ENCODE results near the gene SH3BP4.

Gene SH3BP4

DNA sequence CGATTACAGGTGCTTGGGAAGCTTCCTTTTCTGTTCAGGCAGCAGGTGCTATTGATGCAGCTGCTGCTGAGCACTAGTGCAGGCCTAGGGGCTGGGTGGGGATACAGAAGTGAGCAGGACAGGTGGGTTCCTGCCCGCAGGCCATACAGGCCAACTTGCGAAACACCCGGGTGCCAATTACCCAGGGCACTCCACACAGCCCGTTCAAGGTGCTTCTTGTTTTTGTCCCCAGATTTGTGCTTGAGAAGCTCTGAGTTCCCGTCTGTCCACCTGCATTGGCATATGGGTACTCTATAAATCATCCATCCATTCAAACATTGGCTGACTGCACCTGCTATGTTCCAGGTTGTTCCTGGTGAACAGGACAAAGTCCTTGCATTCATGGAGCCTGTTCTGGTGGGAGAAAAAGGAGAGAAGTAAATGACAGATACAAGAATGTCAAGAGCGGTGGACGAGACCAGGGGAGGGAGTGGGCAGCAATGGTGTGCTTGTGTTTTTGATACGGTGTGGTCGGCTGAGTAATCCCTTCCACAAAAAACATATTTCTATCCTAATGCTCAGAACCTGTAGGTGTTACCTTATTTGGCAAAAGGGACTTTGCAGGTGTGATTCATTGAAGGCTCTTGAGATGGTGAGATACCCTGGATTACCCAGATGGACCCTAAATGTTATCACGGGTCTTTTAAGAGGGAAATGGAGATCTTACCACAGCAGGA lies 31.4 kb downstream of the SH3BP4 start:
- DNase-seq = peak; percentile 94

DNA sequence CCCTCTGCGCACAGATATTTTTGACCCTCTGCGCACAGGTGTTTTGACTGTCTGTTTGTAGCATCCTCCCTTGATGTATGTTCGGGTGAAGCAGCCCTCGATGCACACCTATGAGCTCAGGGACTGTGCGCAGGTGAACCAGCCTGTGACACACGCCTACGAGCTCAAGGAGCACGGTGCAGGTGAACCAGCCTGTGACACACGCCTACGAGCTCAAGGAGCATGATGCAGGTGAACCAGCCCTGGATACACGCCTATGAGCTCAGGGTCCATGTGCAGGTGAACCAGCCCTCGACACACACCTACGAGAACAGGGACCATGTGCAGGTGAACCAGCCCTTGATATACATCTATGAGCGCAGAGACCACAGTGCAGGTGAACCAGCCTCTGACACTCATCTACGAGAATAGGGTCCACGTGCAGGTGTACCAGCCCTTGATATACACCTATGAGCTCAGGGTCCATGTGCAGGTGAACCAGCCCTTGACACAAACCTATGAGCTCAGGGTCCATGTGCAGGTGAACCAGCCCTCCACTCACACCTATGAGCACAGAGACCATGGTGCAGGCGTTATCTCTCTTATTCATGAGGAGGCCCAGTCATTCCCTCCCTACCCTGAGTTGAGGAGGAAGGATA lies 33.9 kb downstream of the SH3BP4 start:
- no peak for DNase-seq

- DNase-seq = no peak
Observed at GRCh38 chr2:234986390-234986789, 34.6 kb downstream of the SH3BP4 start.

DNA sequence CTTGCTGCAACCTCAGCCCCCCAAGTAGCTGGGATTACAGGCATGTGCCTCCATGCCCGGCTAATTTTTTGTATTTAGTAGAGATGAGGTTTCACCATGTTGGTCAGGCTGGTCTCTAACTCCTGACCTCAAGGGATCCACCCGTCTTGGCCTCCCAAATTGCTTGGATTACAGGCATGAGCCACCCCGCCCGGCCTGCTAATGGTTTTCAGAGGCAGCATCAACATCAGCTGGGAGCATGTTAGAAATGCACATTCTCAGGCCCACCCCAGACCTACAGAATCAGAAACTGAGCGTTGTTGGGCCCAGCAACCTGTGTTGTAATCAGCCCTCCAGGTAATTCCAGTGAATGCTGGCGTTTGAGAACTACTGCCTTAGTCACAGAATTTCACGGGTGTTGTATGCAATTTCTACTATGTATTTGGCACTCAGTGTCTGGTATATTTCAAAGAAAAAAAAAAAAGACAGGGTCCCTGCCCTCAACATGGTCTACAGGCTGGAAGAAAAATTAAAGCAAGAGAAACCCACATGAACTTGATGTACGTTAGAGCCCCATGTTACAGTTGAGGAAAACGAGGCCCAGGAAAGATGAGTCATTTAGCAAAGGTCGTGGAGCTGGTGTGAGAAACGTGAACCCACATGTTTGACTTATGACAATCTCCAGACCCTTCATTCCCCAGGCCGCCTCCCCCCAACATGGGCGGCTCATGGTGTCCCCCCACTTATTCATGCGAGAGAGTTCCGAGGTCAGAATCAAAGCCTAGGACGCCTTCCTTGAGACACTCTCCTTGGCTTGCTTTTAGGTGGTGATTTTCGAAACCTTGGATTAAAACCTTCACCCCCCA lies 35.3 kb downstream of the SH3BP4 start:
- DNase-seq = no peak

GRCh38 chr2:234987754-234988153 lies 35.9 kb downstream of the SH3BP4 start:
- DNase-seq = no peak

- DNase-seq = no peak
Observed at GRCh38 chr2:234988491-234988890, 36.7 kb downstream of the SH3BP4 start.

GRCh38 chr2:234989183-234989701 lies 37.4 kb downstream of the SH3BP4 start:
- no peak for DNase-seq

DNA sequence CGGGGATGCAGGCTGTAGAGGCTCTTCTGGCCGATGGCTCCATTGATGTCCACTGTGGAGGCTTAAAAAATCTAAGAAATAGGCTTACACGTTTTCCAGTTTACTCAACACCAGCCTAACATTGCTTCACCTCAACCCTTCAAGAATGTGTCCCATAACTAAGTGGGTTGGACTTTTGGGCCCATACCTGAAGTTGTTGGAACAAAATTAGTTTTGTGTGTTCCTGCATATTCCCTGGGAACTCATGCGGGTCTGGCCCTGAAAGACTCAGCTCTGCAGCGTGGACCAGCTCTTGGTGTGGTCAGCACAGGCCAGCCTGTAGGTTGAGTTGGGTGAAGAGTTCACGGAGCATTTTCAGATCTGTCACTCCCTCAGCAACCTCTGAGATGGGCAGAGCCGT lies 38.5 kb downstream of the SH3BP4 start:
- DNase-seq = no peak

- DNase-seq = no peak
Observed at GRCh38 chr2:234991290-234991689, 39.5 kb downstream of the SH3BP4 start.

DNA sequence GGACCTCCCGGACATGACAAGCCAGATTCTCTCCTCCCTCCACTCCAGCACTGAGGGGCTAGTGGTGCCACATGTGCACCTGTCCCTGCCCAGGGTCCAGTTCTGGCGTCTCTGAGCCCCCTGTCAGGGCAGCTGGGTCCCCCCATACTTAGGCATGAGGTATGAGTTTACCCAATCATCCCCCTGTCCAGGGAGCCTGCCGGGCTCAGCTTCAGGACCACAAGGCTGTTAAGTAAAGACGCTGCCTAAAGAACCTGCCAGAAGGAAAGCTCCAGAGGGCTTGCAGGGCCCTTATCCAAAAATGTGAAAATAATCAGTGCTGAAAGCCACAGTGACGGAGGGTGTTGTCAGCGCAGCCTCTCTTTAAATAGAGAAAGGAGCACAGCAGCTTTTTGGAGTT lies 40.0 kb downstream of the SH3BP4 start:
- DNase-seq = no peak

GRCh38 chr2:234992196-234992595 lies 40.4 kb downstream of the SH3BP4 start:
- no peak for DNase-seq

GRCh38 chr2:234992624-234993349 lies 41.0 kb downstream of the SH3BP4 start:
- no peak for DNase-seq

GRCh38 chr2:234993541-234993981 lies 41.7 kb downstream of the SH3BP4 start:
- no peak for DNase-seq

DNA sequence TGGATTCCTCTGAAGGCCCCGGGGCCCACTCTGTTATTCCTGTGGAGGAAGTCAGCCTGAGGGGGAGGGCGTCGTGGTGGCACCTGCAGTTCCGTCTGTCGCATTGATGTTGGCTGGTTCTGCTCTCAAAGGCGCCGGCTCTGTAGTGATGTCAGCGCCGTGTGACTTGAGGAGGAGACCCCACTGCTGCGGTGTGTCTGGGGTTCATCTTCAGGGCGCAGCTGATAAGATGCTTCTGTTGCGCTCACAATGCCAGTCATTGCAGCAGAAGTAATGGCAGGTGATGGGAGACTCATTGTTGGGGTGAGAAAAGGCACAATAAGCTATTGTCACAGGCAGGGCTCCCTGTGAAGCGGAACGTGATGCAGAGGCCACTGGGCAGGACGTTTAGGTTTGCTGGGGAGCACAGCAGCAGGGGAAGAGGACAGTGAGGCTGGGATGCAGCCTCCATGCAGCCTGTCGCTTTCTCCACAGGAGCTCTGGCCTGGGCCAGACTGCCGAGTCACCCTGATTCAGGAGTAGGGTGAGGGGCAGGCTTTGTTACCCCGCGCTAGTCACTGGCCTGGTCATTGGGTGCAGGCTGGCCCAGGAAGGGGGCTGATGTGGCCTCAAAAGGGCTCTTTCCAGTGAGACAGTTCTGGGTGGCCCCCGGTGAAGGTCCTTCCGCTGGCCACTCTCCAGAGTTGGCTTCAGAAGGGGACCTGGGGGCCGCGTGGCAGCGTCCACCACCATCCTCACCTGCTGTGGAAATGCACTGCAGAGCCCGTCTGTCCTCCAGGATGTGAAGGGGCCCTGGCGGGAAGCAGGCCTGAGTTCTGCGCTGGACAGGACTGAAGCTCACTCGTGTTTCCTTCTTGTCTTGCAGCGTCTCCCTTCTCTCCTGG lies 42.9 kb downstream of the SH3BP4 start:
- DNase-seq = no peak

GRCh38 chr2:234995332-234996068 lies 43.7 kb downstream of the SH3BP4 start:
- no peak for DNase-seq

DNA sequence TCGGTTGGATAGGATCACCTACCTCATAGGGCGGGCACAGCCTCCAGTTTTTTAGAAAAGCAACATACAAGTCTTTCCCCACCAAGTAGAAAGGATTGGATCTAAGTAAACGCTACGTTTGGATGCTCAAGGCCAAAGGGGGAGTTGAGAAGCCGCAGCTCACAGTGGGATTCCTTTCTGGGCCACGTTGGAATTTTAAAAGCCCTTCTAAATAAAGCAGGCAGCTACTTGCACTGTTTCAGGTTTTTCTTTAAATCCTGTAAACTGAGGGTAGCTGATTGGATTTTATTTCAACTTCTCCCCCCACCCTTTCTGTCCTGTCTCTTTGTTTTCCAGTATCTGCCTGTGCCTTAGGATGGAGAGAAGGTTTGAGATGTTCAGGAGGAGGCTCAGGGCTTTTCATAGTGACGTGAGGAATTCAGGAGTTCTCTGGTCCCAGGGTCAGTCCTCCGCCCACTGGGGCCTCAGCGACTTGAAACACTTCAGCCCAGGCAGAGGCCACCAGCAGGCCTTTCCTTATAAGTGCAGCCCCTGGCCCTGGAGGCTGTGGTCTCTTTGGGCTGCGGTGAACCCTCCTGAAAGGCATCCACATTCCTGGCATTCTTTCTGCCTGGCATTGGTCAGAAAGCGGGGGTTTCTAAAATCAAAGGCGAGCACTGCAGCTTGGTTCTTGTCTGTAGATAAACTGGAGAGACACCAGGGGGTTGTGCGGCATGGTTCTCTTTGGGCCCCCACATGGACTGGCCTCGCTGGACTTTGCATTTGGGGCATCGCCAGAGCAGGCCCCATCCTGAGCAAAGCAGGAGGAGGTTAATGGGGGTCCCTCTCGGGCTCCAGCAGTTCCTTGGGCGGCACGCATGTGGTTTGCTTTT lies 44.5 kb downstream of the SH3BP4 start:
- no peak for DNase-seq

- no peak for DNase-seq
Observed at GRCh38 chr2:234996941-234997270, 45.1 kb downstream of the SH3BP4 start.

DNA sequence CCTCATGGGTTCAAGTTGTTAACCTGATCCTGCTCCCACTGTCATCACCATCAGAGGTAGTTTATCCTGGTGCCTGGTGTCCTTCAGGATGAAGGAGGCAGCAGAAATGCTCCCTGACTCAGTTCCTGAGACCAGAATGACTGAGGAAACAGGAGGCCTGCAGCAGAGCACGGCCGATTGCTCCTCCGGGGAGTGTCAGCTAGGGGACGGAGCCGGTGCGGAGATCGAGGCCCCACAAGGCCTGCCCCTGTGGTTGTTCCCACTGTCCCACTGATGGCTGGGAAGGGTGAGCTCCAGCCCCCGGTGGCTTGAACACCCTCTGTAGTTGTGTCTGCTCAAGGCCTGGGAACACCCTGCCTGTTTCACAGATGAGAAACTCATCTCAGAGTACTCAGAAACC lies 45.6 kb downstream of the SH3BP4 start:
- DNase-seq = no peak

DNA sequence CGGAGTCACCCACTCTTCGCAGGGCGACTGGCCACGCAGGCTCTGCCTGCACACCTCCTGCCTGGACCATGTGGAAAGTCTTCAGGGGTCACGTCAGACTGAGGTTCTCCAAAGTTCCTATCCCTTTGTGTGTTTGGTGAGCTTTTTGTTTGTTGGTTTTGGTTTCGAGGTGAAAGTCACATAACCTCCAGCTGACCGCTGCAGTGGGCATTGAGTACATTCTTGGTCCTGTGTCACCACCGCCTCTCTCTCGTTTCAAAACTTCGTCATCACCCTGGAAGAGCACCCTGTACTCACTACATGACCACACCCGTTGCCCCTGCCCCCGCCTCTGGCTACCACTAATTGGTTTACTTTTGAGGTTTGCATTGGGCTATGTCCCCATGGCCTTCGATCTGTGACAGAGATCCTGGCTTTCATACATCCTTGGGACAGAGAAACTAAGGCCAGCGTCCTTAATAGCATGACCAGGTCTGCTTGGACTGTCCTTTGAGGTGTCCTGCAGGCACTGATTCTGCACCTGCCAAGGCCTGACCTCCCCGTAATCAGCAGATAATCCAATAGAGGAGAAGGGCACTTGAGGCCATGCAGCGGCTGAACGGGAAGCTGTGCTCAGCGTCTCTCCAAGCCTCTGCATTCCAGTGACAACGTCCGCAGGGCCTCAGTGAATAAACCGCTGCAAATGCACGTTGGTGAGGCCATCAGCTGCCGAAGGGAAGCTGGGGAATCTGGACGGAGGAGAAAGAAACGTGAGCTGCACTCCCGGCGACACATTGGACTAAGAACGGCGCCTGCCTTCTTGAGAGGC lies 46.8 kb downstream of the SH3BP4 start:
- DNase-seq = peak; percentile 22
